Measurements from ENCODE around the gene CCDC86.

GRCh38 chr11:60845338-60845737, 3.4 kb downstream of the CCDC86 start:
- TF ChIP-seq CEBPB (IDR thresholded peaks at IDR 0.05): no peak
- TF ChIP-seq SMC3 (IDR thresholded peaks at IDR 0.05): no peak
